AG10803 (cell line): ENCODE results near the gene LCE5A.
A peak's percentile ranks its signal among the peaks of the same experiment; 100 is the strongest.
"Not testable (repeated sequence)": the region's sequence is repeated elsewhere in the genome, so short reads cannot be mapped to it uniquely, and the experiment has no call there.

Experiments used
- DNase-seq: peaks from one replicate; pipeline ENCODE4 v3.0.0; 2010; ENCODE audit warnings: low read depth
- H3K4me3 ChIP-seq: 2 replicates; pipeline ENCODE4 v1.5.1; 2011; ENCODE audit warnings: mild to moderate bottlenecking, low read length, control low read depth
- TF ChIP-seq, protein P1 (sequence below): conservative IDR thresholded peaks from 2 replicates; pipeline ENCODE4 v1.5.1; 2011; ENCODE audit warnings: mild to moderate bottlenecking, low read length, control low read depth, inconsistent platforms

Gene LCE5A

DNA sequence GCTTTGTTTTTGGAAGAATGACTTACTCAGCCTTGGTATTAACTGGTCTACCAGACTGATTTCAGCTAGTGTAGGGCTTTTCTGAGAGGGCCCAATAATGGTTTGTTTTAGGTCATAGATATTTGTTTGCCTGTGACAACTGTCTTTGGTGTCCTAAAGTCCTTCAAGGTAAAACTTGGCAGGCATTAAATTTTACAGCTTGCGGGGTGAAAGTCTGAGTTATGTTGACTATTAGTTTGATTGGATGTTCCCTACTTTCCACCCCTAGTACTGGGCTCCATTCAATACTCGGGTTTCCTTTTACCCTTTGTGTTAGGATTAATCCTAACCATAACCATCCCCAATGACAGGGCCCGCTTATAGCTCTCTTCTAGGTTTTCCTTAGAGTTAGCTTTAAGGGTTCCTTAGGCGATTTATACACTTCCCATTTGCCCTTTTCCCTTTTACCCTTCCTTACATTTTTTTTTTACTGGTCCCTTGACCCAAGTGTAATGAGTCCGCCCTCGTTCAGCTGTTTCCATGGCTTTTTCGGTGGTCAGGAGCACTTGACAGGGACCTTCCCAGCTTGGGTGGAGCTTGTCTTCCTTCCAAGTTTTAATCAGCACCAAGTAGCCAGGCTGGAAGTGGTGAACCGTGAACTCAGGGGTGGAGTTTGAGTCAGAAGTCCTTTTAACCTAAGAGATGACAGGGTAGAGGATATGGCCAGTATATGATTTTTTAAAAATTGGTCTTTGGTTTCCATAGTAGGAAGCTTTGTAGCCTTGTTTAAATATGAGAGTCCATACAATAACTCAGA lies 28.5 kb upstream of the LCE5A start:
- H3K4me3 ChIP-seq, result no peak overlapping the region
- DNase-seq, result no peak
- TF ChIP-seq, protein P1, sequence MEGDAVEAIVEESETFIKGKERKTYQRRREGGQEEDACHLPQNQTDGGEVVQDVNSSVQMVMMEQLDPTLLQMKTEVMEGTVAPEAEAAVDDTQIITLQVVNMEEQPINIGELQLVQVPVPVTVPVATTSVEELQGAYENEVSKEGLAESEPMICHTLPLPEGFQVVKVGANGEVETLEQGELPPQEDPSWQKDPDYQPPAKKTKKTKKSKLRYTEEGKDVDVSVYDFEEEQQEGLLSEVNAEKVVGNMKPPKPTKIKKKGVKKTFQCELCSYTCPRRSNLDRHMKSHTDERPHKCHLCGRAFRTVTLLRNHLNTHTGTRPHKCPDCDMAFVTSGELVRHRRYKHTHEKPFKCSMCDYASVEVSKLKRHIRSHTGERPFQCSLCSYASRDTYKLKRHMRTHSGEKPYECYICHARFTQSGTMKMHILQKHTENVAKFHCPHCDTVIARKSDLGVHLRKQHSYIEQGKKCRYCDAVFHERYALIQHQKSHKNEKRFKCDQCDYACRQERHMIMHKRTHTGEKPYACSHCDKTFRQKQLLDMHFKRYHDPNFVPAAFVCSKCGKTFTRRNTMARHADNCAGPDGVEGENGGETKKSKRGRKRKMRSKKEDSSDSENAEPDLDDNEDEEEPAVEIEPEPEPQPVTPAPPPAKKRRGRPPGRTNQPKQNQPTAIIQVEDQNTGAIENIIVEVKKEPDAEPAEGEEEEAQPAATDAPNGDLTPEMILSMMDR, result no peak

GRCh38 chr1:152486400-152487006 lies 24.1 kb upstream of the LCE5A start:
- H3K4me3 ChIP-seq, result no peak overlapping the region
- DNase-seq, result no peak
- TF ChIP-seq, protein P1, result peak; percentile 51

DNA sequence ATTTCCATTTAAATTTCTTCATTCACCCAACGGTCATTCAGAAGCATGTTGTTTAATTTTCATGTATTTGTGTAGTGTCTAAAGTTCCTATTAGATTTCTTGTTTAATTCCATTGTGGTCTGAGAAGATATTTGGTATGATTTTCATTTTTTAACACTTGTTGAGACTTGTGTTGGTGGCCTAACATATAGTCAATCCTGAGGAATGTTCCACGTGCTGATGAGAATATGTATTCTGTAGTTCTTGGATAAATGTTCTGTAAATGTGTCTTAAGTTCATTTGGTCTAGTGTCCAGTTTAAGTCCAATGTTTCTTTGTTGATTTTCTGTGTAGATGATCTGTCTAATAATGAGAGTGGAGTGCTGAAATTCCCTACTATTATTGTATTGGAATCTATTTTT lies 22.7 kb upstream of the LCE5A start:
- TF ChIP-seq, protein P1, result no peak
- DNase-seq, result no peak

DNA sequence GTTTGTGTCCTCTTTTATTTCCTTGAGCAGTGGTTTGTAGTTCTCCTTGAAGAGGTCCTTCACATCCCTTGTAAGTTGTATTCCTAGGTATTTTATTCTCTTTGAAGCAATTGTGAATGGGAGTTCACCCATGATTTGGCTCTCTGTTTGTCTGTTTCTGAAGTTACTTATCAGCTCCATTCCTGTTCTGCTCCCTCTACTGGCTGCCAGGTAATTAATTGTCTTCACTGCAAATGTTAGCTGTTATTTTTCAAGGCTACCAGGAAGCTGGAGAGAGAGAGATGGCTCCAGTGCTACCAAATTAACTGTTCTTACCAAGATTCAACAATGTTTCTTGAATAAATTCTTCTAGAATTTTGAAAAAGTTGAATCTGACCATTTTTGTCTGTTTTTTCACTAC lies 19.1 kb upstream of the LCE5A start:
- TF ChIP-seq, protein P1, result 0 out of 2 replicates have a peak, but pooled peaks have one; percentile 18
- not testable (repeated sequence) for DNase-seq, H3K4me3 ChIP-seq

More for the DNA sequence above, 22.7 kb upstream of the LCE5A start:
- H3K4me3 ChIP-seq, result no peak overlapping the region

DNA sequence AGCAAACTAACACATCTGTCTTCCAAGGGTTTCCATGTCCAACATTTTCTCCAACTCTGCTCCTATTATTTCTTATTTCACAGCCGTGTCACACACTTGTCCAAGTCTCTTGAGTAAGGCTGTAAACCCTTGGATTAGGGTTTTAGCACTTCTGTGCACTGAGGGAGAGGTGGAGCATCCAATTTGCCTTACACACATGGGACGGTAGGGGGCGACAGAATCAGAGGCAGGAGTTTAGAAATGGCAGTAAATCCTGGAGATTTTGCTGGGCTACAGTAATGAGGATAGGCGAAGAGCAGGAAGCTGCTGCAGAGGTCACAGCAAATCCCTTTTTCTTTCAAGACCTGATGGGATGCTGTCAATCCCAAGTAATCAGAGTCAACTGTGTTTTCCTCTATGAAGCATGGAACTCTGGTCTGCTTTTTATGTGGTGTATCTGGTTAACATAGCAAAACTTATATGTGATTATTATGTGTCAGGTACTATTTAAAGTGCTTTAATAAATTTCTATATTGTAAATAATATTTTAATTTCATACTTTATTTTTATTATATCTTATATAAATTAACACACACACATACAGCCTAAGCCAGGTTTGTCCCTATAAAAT lies 15.4 kb upstream of the LCE5A start:
- TF ChIP-seq, protein P1, result peak; percentile 72
- no peak overlapping the region for H3K4me3 ChIP-seq
- DNase-seq, result peak; percentile 23

DNA sequence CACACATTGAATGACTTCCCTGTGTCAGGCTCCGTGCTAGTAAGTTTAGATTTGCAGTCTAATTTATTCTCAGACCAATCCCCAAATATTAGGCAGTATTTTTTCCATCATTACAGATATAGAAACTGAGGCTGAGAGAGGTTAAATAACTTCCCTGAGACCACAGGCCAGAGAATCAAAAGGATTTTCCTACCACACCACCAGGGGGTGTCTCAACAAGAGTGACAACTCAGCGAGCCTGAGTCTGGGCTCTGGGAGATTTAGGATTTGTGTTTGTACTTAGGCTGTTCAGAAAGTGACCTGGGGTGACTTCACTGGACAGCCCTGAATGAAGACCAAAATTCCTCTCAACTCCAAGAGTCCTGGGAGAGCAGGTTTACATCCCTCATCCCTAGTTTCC lies 13.3 kb upstream of the LCE5A start:
- TF ChIP-seq, protein P1, result peak; percentile 58
- peak; percentile 33 for DNase-seq
- no peak overlapping the region for H3K4me3 ChIP-seq
